ENCODE data around the gene KLHL24.

DNA sequence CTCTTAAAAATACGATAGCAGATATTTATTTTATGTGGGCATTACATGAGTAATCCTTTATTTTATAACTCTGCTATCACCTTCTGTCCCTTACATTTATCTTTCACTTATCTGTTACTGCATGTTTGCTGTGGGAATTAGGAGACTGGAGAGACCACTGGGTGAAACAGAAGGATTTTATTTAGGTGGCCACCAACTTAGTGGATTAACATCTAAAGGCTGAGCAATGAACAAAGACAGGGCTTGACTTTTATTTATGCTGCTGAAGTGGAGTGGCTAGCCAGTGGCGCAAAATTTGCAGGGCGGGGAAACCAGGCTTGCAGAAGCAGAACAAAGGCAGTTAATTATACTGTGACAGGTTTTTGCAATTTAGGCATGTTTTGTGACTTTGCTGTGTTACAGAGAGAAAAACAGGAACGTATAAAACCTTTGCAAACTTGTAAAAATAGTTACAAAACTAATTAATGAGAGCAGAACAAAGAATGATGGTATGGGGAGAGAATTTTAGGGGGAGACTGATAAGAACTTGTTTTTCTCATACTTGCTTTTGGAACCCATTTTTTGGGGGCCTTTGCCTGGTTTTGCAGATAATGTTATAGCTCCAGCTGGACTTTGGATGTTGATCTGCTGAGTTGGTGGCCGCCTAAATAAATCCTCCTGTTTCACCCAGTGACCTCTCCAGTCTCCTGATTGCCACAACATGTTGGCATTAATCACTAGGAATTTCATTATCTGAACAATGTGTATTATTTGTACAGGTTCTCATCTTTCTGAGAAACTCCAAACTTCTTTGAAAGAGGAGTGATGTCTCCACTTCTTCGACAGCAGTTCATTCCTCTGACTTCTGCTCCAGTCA is 18.0 kb downstream of the KLHL24 start:
- TF ChIP-seq, protein P1, sequence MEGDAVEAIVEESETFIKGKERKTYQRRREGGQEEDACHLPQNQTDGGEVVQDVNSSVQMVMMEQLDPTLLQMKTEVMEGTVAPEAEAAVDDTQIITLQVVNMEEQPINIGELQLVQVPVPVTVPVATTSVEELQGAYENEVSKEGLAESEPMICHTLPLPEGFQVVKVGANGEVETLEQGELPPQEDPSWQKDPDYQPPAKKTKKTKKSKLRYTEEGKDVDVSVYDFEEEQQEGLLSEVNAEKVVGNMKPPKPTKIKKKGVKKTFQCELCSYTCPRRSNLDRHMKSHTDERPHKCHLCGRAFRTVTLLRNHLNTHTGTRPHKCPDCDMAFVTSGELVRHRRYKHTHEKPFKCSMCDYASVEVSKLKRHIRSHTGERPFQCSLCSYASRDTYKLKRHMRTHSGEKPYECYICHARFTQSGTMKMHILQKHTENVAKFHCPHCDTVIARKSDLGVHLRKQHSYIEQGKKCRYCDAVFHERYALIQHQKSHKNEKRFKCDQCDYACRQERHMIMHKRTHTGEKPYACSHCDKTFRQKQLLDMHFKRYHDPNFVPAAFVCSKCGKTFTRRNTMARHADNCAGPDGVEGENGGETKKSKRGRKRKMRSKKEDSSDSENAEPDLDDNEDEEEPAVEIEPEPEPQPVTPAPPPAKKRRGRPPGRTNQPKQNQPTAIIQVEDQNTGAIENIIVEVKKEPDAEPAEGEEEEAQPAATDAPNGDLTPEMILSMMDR (IDR thresholded peaks at IDR 0.05) = no peak
- no peak for TF ChIP-seq POLR2A (IDR thresholded peaks at IDR 0.05)
